Skeletal muscle satellite cell (primary cell): ENCODE data around the gene PYGB. TPM values are rescaled to one million over a fixed set of nuclear protein-coding genes. Genes with fewer than 3 reads are reported as not detected.

Experiments used
- H3K27me3 ChIP-seq: 2 replicates; pipeline ENCODE4 v1.7.0; 2013; ENCODE audit warnings: low read length; ENCODE audit not compliant: control insufficient read depth, insufficient read depth
- H3K36me3 ChIP-seq: 2 replicates; pipeline ENCODE4 v1.7.0; 2013; ENCODE audit warnings: mild to moderate bottlenecking, control low read depth, low read length; ENCODE audit not compliant: insufficient read depth
- H3K4me1 ChIP-seq: 2 replicates; pipeline ENCODE4 v1.7.0; 2013; ENCODE audit warnings: low read length; ENCODE audit not compliant: control insufficient read depth, insufficient read depth
- H3K4me2 ChIP-seq: 2 replicates; pipeline ENCODE4 v1.7.0; 2013; ENCODE audit warnings: mild to moderate bottlenecking, low read length
- H3K4me3 ChIP-seq: 2 replicates; pipeline ENCODE4 v1.7.0; 2013; ENCODE audit warnings: low read length
- H3K9ac ChIP-seq: 2 replicates; pipeline ENCODE4 v1.7.0; 2013; ENCODE audit warnings: mild to moderate bottlenecking, low read depth, low read length, moderate library complexity
- H3K9me3 ChIP-seq: replicated peaks from 2 replicates; pipeline ENCODE4 v1.7.0; 2013; ENCODE audit warnings: mild to moderate bottlenecking, control low read depth, low read length
- total RNA-seq: library from RNA; depleted of rRNA; stranded (reverse); fragments of >200 nt; gene quantifications from 2 replicates; pipeline ENCODE4 v1.2.3, GENCODE V29; 2012; rRNA removed

PYGB gene
- total RNA-seq, result 414 and 533 TPM in 2 replicates

GRCh38 chr20:25247956-25248785 lies at the start of gene PYGB:
TSS of gene PYGB (plus strand) at chr20:25248085. CDS start at chr20:25248179, 94 bp downstream.
- Histone ChIP-seq H3K9ac (peak within 1 kb of the TSS; percentile 94), H3K9me3 (no peaks in the 10 kb centered on the region), H3K36me3 (peaks cover 25% of the 10 kb centered on the region), H3K4me1 (peaks cover 50% of the 10 kb centered on the region), H3K27me3 (no peaks in the 10 kb centered on the region), H3K4me2 (peak within 1 kb of the TSS; percentile 91), H3K4me3 (peak within 1 kb of the TSS; percentile 80)

GRCh38 chr20:25198663-25199383 lies 49.1 kb upstream of the PYGB start:
- Histone ChIP-seq H3K36me3 (no peaks in the 10 kb centered on the region), H3K27me3 (no peaks in the 10 kb centered on the region), H3K4me3 (no peak overlapping the region), H3K9me3 (no peaks in the 10 kb centered on the region), H3K4me2 (peak overlapping the region; percentile 38), H3K4me1 (peaks cover 42% of the 10 kb centered on the region), H3K9ac (no peak overlapping the region)

- Histone ChIP-seq H3K9ac (no peak overlapping the region), H3K36me3 (no peaks in the 10 kb centered on the region), H3K4me3 (no peak overlapping the region), H3K27me3 (no peaks in the 10 kb centered on the region), H3K9me3 (no peaks in the 10 kb centered on the region), H3K4me2 (peak overlapping the region; percentile 38), H3K4me1 (peaks cover 42% of the 10 kb centered on the region)
These were observed 48.2 kb upstream of the PYGB start for GRCh38 chr20:25199473-25200260.

- Histone ChIP-seq H3K36me3 (peaks cover 6% of the 10 kb centered on the region), H3K4me1 (peaks cover 24% of the 10 kb centered on the region), H3K4me3 (no peak overlapping the region), H3K4me2 (no peak overlapping the region), H3K27me3 (no peaks in the 10 kb centered on the region), H3K9ac (no peak overlapping the region), H3K9me3 (no peaks in the 10 kb centered on the region)
These were observed 44.8 kb upstream of the PYGB start for GRCh38 chr20:25203089-25203488.

- Histone ChIP-seq H3K27me3 (no peaks in the 10 kb centered on the region), H3K4me1 (peaks cover 19% of the 10 kb centered on the region), H3K4me3 (no peak overlapping the region), H3K9ac (no peak overlapping the region), H3K36me3 (peaks cover 6% of the 10 kb centered on the region), H3K9me3 (no peaks in the 10 kb centered on the region), H3K4me2 (no peak overlapping the region)
These were observed 44.0 kb upstream of the PYGB start for GRCh38 chr20:25203871-25204320.

GRCh38 chr20:25204550-25205276 lies 43.2 kb upstream of the PYGB start:
- no peaks in the 10 kb centered on the region for H3K9me3 ChIP-seq
- peaks cover 11% of the 10 kb centered on the region for H3K4me1 ChIP-seq
- no peak overlapping the region for H3K4me3 ChIP-seq
- H3K4me2 ChIP-seq, result no peak overlapping the region
- H3K9ac ChIP-seq, result no peak overlapping the region
- H3K27me3 ChIP-seq, result no peaks in the 10 kb centered on the region
- peaks cover 8% of the 10 kb centered on the region for H3K36me3 ChIP-seq

- Histone ChIP-seq H3K4me1 (peaks cover 3% of the 10 kb centered on the region), H3K4me2 (no peak overlapping the region), H3K36me3 (peaks cover 12% of the 10 kb centered on the region), H3K4me3 (no peak overlapping the region), H3K27me3 (no peaks in the 10 kb centered on the region), H3K9ac (no peak overlapping the region), H3K9me3 (no peaks in the 10 kb centered on the region)
These were observed 42.4 kb upstream of the PYGB start for GRCh38 chr20:25205277-25206062.

GRCh38 chr20:25206063-25206403 lies 41.9 kb upstream of the PYGB start:
- no peak overlapping the region for H3K4me2 ChIP-seq
- H3K36me3 ChIP-seq, result peaks cover 15% of the 10 kb centered on the region
- H3K4me3 ChIP-seq, result no peak overlapping the region
- H3K27me3 ChIP-seq, result no peaks in the 10 kb centered on the region
- H3K9ac ChIP-seq, result no peak overlapping the region
- H3K4me1 ChIP-seq, result no peaks in the 10 kb centered on the region
- no peaks in the 10 kb centered on the region for H3K9me3 ChIP-seq

- no peak overlapping the region for H3K9ac ChIP-seq
- no peak overlapping the region for H3K4me2 ChIP-seq
- H3K36me3 ChIP-seq, result peaks cover 20% of the 10 kb centered on the region
- H3K4me1 ChIP-seq, result no peaks in the 10 kb centered on the region
- H3K27me3 ChIP-seq, result no peaks in the 10 kb centered on the region
- H3K4me3 ChIP-seq, result no peak overlapping the region
- no peaks in the 10 kb centered on the region for H3K9me3 ChIP-seq
These were observed 41.3 kb upstream of the PYGB start for GRCh38 chr20:25206548-25206947.

GRCh38 chr20:25207149-25207959 lies 40.5 kb upstream of the PYGB start:
- Histone ChIP-seq H3K4me2 (no peak overlapping the region), H3K4me1 (no peaks in the 10 kb centered on the region), H3K9ac (no peak overlapping the region), H3K27me3 (no peaks in the 10 kb centered on the region), H3K9me3 (no peaks in the 10 kb centered on the region), H3K36me3 (peaks cover 28% of the 10 kb centered on the region), H3K4me3 (no peak overlapping the region)
